Ramos (cell line): ENCODE results near the gene GLB1L.
"Not testable (repeated sequence)": the region's sequence is repeated elsewhere in the genome, so short reads cannot be mapped to it uniquely, and the experiment has no call there.

Experiments used
- in situ Hi-C: fragments of 300-500 bp; cut with MboI; formaldehyde crosslinking; loops from one replicate; pipeline ENCODE4 v1.14.3; 2022; ENCODE audit warnings: low sequenced_read_pairs; ENCODE audit not compliant: unreplicated experiment

Gene GLB1L

GRCh38 chr2:219209236-219210195 lies 35.7 kb downstream of the GLB1L start:
- in situ Hi-C loops: loop anchor here (5.0 kb wide), 1 partner anchor 37 kb away; the partner anchor contains the start of gene SLC23A3

GRCh38 chr2:219207884-219208740 lies 37.1 kb downstream of the GLB1L start:
- in situ Hi-C loops: loop anchor here (5.0 kb wide), 1 partner anchor 36 kb away; the partner anchor contains the start of gene SLC23A3

- in situ Hi-C loops: loop anchor here (5.0 kb wide), 1 partner anchor 35 kb away; the partner anchor contains the start of gene SLC23A3
Measured at GRCh38 chr2:219207134-219207883, 37.9 kb downstream of the GLB1L start.

- in situ Hi-C loops: loop anchor here (5.0 kb wide), 1 partner anchor 34 kb away; the partner anchor contains the start of gene SLC23A3
Measured at GRCh38 chr2:219206328-219207133, 38.7 kb downstream of the GLB1L start, which contains the start of gene ZFAND2B. Gene ZFAND2B (plus strand): TSS chr2:219206782. CDS start chr2:219206988, 206 bp downstream.

GRCh38 chr2:219205981-219206327 lies 39.3 kb downstream of the GLB1L start:
- in situ Hi-C loops: loop anchor here (5.0 kb wide), 1 partner anchor 34 kb away; the partner anchor contains the start of gene SLC23A3

- in situ Hi-C loops: loop anchor here (5.0 kb wide), 1 partner anchor 33 kb away; the partner anchor contains the start of gene SLC23A3
Measured at GRCh38 chr2:219205165-219205538, 40.1 kb downstream of the GLB1L start.

GRCh38 chr2:219204425-219205164 lies 40.6 kb downstream of the GLB1L start:
- in situ Hi-C loops: loop anchor here (5.0 kb wide), 1 partner anchor 32 kb away; the partner anchor contains the start of gene SLC23A3

GRCh38 chr2:219201331-219201730 lies 43.9 kb downstream of the GLB1L start:
- in situ Hi-C loops: not testable (repeated sequence)

GRCh38 chr2:219200502-219201326 lies 44.5 kb downstream of the GLB1L start:
- in situ Hi-C loops: not testable (repeated sequence)

- in situ Hi-C loops: no loop called here
Measured at GRCh38 chr2:219199470-219200211, 45.6 kb downstream of the GLB1L start.

- in situ Hi-C loops: no loop called here
Measured at GRCh38 chr2:219198974-219199373, 46.3 kb downstream of the GLB1L start.

- in situ Hi-C loops: no loop called here
Measured at GRCh38 chr2:219197388-219197787, 47.9 kb downstream of the GLB1L start.

GRCh38 chr2:219186754-219187456 lies 58.3 kb downstream of the GLB1L start:
- in situ Hi-C loops: no loop called here
